A549 (cell line): ENCODE measurements around the gene NTRK3.

Source experiments
- BHLHE40 ChIP-seq: IDR thresholded peaks from 2 replicates; pipeline ENCODE4 v1.6.1; 2012; ENCODE audit warnings: low read depth, low read length, inconsistent platforms
- CEBPB ChIP-seq, 2 experiments: fragments of >200 bp in 1 of 2; sonication (Bioruptor Twin) in 1 of 2; formaldehyde crosslinking in 1 of 2; IDR thresholded peaks; 2 replicates each; pipeline ENCODE4 v1.6.1; 2012 to 2016
- CHD2 ChIP-seq: fragments of 150-350 bp; IDR thresholded peaks from 2 replicates; pipeline ENCODE4 v1.6.1; 2014; ENCODE audit warnings: low read length; ENCODE audit not compliant: partially characterized antibody
- CTCF ChIP-seq: fragments of >200 bp; sonication (Bioruptor Twin); formaldehyde crosslinking; IDR thresholded peaks from 3 replicates; pipeline ENCODE4 v1.5.1; 2016
- FOXS1 ChIP-seq: fragments of 250-450 bp; sonication (Bioruptor Pico); IDR thresholded peaks from 2 replicates; pipeline ENCODE4 v1.5.0; 2020; ENCODE audit warnings: mild to moderate bottlenecking, moderate library complexity
- HEYL ChIP-seq: fragments of 250-450 bp; sonication (Bioruptor Pico); IDR thresholded peaks from 2 replicates; pipeline ENCODE4 v1.8.0; 2021; ENCODE audit warnings: mild to moderate bottlenecking, moderate library complexity
- MAFK ChIP-seq: fragments of 450-650 bp; IDR thresholded peaks from 2 replicates; pipeline ENCODE4 v1.6.1; 2014; ENCODE audit not compliant: partially characterized antibody
- POLR2A ChIP-seq: IDR thresholded peaks from 2 replicates; pipeline ENCODE4 v1.6.1; 2012; ENCODE audit warnings: mild to moderate bottlenecking, low read length
- RAD21 ChIP-seq, 2 experiments: fragments of >200 bp in 1 of 2; sonication (Bioruptor Twin) in 1 of 2; formaldehyde crosslinking in 1 of 2; IDR thresholded peaks in 1 of 2; conservative IDR thresholded peaks in 1 of 2; 2 replicates in 1 of 2; 3 replicates in 1 of 2; pipeline ENCODE4 v1.6.1; 2012 to 2018; ENCODE audit warnings: inconsistent platforms in 1 of 2
- REST ChIP-seq: fragments of 200-600 bp; sonication (generic); IDR thresholded peaks from 2 replicates; pipeline ENCODE4 v1.6.1; 2016; ENCODE audit warnings: antibody characterized with exemption, mild to moderate bottlenecking, moderate library complexity
- SMC3 ChIP-seq: fragments of >200 bp; sonication (Bioruptor Twin); formaldehyde crosslinking; IDR thresholded peaks from 3 replicates; pipeline ENCODE4 v1.6.1; 2018; ENCODE audit warnings: inconsistent platforms
- TF ChIP-seq, protein P1 (sequence below): fragments of 150-350 bp; IDR thresholded peaks from 2 replicates; pipeline ENCODE4 v1.6.1; 2014; ENCODE audit warnings: low read depth, mild to moderate bottlenecking, low read length

DNA sequence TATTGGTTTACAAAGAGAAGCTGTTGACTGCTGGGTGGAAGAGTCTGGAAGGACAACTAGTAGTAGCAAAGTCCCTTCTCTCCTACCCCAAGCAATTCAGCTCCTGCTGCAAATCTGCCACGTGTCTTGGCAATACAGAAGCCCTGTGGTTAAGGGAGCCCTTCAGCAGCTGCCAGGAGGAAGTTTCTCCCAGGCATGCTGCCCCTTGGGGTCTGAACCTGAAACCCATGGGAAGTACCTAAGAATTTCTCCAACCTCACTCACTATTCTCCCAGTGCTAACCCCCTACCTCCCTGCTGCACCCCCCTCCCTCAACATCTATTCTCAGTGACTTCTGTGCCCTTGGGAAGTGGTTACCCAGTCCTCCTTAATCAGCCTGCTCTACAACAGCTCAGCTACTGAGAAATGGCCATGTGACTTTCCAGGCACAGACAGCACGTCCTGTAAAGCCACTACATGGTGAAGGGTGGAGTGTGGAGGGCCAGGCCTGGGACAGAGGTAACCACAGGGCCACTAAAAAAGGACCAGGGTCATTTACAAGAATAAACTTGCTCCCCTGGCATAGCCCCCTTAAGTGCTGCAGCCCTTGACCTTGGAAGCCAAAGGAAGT is 316.6 kb downstream of the NTRK3 start:
- TF ChIP-seq CTCF (no peak), POLR2A (no peak), CEBPB (IDR thresholded peaks at IDR 0.05) (no peak), MAFK (no peak), RAD21 (conservative IDR thresholded peaks at IDR 0.05 in 1 of 2, IDR thresholded peaks at IDR 0.05 in 1 of 2) (no peak), FOXS1 (CRISPR knock-in tag) (no peak), REST (no peak), CHD2 (no peak), SMC3 (no peak), BHLHE40 (no peak), HEYL (no peak)
- TF ChIP-seq, protein P1, sequence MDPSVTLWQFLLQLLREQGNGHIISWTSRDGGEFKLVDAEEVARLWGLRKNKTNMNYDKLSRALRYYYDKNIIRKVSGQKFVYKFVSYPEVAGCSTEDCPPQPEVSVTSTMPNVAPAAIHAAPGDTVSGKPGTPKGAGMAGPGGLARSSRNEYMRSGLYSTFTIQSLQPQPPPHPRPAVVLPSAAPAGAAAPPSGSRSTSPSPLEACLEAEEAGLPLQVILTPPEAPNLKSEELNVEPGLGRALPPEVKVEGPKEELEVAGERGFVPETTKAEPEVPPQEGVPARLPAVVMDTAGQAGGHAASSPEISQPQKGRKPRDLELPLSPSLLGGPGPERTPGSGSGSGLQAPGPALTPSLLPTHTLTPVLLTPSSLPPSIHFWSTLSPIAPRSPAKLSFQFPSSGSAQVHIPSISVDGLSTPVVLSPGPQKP: no peak
